HK-2 (cell line): ENCODE measurements around the gene TRMO.
A peak's percentile ranks its signal among the peaks of the same experiment; 100 is the strongest.
"Not testable (repeated sequence)": the region's sequence is repeated elsewhere in the genome, so short reads cannot be mapped to it uniquely, and the experiment has no call there.

Experiments
- DNase-seq: peaks from one replicate; pipeline ENCODE4 v3.0.0-alpha.2; 2018; ENCODE audit not compliant: unreplicated experiment

TRMO gene, protein sequence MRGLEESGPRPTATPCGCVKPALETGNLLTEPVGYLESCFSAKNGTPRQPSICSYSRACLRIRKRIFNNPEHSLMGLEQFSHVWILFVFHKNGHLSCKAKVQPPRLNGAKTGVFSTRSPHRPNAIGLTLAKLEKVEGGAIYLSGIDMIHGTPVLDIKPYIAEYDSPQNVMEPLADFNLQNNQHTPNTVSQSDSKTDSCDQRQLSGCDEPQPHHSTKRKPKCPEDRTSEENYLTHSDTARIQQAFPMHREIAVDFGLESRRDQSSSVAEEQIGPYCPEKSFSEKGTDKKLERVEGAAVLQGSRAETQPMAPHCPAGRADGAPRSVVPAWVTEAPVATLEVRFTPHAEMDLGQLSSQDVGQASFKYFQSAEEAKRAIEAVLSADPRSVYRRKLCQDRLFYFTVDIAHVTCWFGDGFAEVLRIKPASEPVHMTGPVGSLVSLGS

GRCh38 chr9:97921959-97922724, at the start of gene TRMO:
TRMO (minus strand) TSS chr9:97922500; CDS start chr9:97922493, 7 bp downstream.
- DNase-seq, result peak; percentile 98

DNA sequence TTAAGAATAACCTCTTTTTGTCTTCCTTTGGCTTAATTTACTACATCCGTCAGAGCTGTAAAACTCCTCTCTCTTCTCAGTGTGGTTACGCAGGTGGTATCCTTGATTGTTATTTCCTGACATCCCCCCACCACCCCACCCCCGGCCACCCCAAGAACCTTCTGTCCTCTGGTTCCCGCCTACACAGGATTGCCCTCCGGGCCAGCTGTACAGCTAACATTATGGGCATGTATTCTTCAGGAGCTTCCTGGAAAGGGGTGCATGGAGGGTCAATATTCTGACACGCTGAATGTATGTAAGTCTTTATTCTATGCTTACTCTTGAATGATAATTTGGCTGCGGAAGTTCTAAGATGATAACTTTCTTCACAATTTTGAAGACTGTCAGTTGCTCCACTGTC, 47.9 kb upstream of the TRMO start:
- no peak for DNase-seq

- no peak for DNase-seq
These were observed 46.7 kb upstream of the TRMO start for GRCh38 chr9:97969014-97969413.

DNA sequence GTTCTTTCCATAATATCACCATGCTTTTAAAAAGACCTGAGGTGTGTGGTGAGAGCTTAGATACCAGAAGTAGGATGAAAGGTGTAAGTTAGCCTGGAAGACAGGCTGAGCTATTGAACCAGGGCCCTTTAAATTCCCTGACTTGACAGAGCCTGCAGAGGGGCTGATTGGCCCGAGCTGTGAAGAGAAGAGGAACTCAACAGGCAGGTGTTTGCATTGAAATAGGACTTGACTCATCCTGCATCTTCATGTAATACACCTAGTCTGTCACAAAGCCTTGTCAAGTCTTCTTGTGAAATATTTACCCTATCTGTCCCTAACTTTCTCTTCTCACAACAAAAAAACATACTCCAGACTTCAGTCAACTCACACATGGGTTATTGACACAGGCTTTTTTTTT, 44.2 kb upstream of the TRMO start:
- DNase-seq, result no peak

DNA sequence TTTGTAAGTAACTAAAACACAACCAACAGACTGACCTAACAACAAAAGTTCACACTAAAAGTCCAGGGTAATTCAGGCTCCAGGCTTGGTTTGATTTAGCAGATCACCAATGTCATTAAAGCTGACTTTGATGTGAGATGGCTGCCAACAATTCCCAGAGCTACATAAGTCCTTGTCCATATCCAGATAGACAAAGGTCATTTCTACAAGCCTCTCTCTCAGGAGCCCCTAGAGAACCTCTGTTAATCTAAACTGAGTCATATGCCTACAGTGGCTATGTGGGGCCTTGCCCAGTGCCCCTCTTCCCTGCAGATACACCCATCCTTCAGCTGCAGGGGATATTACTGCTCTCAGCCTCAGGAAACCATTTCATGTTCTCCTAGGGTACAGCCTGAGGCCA, 42.6 kb upstream of the TRMO start:
- no peak for DNase-seq

DNA sequence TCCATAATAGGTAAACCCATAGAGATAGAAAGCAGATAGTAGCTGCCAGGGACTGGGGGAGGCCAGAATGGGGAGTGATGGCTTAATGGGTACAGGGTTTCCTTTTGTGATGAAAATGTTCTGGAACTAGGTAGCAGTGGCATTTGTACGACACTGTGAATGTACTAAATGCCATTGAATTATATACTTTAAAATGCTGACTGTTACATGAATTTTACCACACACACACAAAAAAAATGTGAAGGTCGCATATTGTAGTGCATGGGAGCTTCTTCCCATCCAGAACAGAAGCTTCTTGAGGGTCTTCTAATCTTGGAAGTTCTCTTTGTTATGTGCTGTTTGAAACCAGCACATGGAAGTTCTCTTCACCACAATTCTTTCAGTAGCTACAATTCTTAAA, 40.9 kb upstream of the TRMO start:
- DNase-seq, result no peak

- DNase-seq, result no peak
These were observed 40.3 kb upstream of the TRMO start for GRCh38 chr9:97962575-97962974.

- no peak for DNase-seq
These were observed 39.8 kb upstream of the TRMO start for GRCh38 chr9:97962136-97962535.

DNA sequence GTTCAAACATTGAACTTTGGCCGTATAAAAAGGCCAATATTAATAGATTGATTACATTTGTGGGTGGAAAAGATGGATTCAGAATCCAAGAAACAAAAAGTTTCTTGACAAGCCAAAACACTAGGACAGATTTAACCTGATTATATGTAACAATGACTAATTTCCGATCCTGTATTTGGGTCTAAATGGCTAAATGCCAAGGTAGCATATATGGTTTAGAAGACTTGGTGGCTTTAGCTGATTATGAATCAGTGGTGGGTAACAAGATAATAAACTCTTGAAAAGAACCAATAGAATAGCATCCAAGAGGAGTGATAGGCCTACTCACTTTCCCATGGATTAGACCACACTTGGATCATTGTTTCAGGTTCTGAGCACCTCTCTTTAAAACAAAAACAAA, 39.1 kb upstream of the TRMO start:
- no peak for DNase-seq

DNA sequence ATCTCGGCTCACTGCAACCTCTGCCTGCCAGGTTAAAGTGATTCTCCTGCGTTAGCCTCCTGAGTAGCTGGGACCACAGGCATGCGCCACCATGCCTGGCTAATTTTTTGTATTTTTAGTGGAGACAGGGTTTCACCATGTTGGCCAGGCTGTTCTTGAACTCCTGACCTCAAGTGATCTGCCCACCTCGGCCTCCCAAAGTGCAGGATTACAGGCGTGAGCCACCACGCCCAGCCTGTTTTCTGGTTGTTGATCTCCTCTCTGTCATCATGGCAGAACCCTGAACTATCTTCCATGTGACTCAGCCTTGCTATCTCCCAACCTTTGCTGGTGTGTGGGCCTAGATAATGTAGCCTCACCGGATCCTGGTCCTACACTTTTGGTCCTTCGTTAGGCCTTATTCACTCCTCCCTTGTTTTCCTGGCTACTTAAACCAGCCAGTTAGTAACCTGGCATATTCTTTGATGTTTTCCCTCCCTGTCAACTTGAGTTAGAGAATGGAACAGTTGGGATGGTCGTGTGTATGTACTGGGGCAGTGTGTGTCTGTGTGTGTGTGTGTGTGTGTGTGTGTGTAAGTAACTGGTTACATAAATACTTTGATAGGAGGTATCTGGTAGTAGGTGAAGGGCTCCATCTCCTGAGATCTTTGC, 38.5 kb upstream of the TRMO start:
- DNase-seq, result not testable (repeated sequence)

DNA sequence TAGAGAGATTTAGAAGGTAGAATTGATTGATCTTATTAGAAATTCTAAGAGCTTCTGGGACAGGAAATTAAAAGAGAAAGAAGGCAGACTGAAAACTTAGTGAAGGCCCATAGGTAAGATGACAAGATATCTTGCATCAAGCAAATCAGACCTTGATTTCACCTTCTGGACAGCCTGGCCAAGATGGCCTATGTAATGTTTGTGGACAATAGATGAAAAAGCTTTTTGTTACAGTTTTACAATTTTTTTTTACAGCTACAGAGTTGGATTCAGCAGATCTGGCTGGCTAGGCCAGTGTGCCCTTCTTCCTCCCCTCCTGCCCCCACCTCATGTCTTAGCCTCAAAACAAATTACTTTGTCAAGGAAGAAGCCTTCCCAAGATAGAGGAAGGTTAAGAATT, 37.3 kb upstream of the TRMO start:
- DNase-seq, result no peak

DNA sequence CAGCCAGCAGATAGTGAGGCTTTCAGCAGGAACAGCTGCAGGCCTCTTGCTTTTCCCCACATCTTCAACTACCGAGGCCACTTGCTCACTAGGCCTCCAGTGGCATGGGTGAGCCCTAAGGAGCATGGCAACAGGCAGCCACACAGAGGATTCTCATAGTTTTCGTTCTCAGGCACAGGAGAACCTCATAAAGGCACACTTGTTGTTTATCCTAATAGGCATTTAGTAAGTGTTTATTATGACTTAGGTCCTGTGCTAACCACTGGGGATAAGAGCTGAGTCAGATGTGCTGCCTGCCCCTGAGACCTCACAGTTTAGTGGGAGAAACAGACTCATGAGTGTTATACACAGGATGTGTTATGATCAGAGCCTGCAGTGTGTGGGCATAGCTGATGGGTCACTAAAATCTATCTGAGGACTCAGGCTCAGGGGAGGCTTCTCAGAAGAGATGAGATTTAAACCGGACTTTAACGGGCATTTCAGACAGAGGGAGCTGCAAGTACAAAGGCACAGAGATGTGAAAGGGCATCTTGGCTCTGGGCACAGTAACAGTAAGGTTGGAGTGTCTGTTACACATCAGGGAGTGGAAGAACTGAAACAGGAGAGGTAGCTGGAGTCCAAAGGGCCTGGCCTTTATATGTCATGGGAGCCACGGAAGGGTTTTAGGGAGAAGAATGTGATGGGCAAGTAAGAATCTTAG, 36.7 kb upstream of the TRMO start:
- no peak for DNase-seq

DNA sequence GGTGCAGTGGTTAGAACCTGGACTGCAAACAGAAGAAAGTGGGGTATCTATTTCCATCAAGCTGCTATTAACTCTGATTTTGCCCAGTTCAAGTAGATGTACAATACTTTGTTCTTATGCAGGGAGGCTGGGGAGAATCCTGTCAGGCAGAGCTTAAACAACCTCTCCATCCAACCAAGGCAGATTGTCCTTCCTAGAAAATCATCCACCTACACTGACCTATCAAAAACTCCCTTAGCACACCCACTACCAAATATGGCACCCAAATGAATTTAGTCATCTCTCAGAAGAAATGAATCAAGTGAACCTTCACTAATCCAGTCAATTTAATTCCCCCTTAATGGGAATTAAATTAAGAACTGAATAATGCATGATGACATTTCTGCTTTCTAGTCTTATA, 34.0 kb upstream of the TRMO start:
- no peak for DNase-seq

GRCh38 chr9:97954550-97954989, 32.3 kb upstream of the TRMO start:
- DNase-seq, result peak; percentile 28

DNA sequence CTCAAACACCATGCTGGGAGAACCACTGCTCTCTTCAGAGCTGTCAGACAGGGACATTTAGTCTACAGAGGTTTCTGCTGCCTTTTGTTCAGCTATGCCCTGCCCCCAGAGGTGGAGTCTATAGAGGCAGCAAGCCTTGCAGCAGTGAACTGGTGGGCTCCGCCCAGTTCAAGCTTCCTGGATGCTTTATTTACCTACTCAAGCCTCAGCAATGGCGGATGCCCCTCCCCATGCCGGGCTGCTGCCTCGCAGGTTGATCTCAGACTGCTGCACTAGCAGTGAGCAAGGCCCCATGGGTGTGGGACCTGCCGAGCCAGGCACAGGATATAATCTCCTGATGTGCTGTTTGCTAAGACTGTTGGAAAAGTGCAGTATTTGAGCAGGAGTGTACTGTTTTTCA, 28.6 kb upstream of the TRMO start:
- not testable (repeated sequence) for DNase-seq

- not testable (repeated sequence) for DNase-seq
These were observed 24.8 kb upstream of the TRMO start for GRCh38 chr9:97947094-97947493.

- DNase-seq, result not testable (repeated sequence)
These were observed 23.2 kb upstream of the TRMO start for GRCh38 chr9:97945470-97945869.

DNA sequence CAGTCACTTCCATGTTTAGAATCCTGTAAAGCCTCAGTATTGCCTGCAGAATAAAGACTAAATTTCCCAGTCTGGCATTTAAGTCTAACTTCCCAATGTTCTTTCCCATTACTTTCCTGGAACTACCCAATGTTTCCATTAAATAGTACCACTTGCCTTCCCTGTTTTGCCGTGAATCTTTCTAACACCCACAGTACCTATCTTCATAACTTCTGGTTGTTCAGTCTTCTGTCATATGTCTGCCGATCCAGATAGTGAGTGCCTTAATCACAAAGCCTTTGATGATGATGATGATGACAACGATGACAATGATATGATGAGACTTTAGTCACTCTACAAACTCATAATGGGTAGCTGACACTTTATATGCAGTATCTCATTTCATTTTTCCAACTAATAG, 22.3 kb upstream of the TRMO start:
- DNase-seq, result no peak

- no peak for DNase-seq
These were observed 21.1 kb upstream of the TRMO start for GRCh38 chr9:97943308-97943855.

- no peak for DNase-seq
These were observed 19.0 kb upstream of the TRMO start for GRCh38 chr9:97941323-97941722.

DNA sequence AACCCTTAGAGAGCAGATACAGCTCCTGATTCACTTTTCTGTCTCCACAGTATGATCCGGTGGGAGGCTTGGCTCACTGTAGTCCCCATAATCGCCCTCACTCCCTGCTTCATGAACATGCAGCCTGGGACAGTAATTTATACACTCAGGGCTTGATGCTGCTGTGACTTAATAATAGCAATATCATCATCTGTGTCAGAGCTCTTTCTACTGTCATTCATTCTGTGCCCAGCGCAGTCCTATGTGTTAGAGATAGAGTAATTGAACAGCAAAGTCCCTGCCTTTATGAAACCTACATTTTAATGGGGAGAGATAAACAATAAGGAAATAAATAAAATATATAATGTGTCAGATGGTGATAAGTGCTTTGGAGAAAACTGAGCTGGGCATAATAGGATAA, 18.4 kb upstream of the TRMO start:
- no peak for DNase-seq

DNA sequence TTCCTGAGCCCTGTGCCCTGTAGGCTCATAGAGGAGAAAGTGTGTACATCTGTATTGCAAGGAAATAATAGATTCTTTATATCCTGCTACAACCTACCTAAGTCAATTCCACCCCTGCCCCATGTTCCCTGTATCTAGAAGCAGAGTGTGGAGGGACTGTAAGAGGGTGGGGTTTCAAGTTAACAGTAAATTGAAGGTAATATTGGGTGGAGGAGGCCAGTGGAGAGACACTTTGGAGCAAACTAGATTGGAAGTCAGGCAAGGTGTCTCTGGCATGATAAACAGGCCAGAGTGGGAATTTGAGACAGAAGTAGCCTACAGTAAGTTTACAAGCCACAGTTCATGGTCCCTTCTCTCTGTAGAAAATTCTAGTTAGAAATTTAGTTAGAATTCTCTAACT, 17.9 kb upstream of the TRMO start:
- no peak for DNase-seq
